ENCODE data around the gene DRD3. TPM values are rescaled to one million over a fixed set of nuclear protein-coding genes. Genes with fewer than 3 reads are reported as not detected.
A peak's percentile ranks its signal among the peaks of the same experiment; 100 is the strongest.

Gene DRD3
- not detected for total RNA-seq
- long read RNA-seq: 0 reads

DNA sequence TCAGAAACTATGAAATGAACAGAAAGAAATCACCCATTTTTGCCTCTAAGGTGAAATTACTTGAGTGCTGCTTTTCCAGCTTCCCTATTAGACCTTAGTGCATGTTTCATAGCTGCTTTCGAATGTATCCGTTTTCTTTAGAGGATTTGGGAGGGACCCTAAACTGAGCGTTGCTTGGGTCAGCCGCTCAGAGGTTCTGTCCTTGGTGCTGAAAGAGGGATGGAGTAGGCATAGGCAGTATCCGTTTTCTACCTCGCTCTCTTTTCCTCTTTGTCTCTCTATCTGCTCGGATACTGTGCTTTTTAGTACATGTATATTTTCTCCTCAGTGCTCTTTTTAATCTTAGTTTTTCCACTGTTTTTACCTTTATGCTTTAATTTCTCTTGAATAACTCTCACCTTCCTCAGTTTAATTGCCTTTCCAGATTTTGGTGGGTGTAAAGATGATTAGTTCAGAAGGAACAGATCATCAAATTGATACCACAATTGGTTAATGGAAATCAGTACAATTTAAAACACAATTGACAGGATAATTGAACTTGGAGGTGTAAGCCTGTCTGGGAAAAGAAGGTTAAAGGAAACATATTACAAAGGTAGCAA is at the start of gene DRD3:
TSS of gene DRD3 (minus strand) at position 283 of the 599 bp plus-strand sequence. CDS start 7,060 bp downstream, outside the sequence.
- DNase-seq (no peak), ATAC-seq (ENCODE audit: poor library complexity) (peak; percentile 56)
- intact Hi-C loops (cut with DNase I): no loop called here

DNA sequence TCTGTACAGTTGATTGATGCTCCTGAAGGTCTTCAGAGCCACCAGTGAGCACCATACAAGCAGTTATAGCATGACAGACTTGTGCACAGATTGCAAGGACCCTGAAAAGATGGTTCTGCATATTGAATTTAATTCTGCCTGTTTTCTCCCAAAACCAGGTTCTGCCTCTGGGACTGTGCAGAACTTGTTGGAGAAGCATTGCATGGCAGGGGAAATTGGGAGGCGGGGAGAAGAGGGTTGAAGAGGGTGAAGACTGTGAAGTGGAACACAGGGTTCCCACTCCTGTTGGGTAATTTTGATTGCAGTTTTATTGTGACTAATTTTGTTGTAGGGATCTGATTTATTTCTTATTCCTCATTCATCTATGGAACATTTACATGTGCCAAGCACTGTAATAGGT is 48.2 kb upstream of the DRD3 start:
- ATAC-seq (ENCODE audit: poor library complexity): no peak
- intact Hi-C loops (cut with DNase I): no loop called here
- no peak for DNase-seq

DNA sequence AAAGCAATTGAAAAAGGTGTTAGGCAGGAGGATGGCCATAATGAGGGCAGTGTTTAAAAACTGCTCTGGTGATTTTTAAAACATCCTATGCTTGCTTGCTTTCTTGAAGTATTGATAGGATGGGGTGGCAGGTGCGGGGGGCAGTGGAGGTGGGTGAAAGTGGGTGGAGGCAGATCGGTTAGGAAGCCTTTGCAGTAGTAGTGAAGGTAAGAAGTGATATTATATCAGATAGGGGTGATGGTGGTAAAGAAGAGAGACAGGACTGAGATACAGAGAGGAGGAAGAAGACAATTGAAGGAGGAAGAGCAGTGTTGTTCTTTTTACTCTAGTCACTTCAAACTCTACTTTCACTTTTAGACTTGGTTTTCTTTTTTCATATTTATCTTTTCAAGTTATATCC is 47.5 kb upstream of the DRD3 start:
- no peak for DNase-seq
- no peak for ATAC-seq (ENCODE audit: poor library complexity)
- intact Hi-C loops (cut with DNase I): no loop called here

DNA sequence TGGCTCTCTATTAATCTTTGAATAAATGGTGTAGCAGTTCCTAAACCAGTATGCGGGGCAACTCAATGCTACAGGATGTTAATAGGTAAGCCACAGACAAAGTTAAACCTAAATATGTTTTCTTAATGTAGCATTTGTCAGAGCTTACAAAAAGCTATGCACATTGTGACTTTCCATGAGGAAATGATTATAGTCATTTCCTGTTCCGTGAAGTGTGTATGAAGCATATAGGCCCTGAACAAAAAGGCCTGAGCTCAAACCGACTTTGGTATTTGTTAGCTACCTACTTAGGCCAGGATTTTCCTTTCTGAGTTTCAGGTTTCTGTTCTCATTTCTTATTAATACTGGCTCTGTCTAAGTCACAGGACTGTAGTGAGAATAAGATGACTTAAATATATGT is 44.3 kb upstream of the DRD3 start:
- DNase-seq (no peak), ATAC-seq (ENCODE audit: poor library complexity) (no peak)
- intact Hi-C loops (cut with DNase I): no loop called here

DNA sequence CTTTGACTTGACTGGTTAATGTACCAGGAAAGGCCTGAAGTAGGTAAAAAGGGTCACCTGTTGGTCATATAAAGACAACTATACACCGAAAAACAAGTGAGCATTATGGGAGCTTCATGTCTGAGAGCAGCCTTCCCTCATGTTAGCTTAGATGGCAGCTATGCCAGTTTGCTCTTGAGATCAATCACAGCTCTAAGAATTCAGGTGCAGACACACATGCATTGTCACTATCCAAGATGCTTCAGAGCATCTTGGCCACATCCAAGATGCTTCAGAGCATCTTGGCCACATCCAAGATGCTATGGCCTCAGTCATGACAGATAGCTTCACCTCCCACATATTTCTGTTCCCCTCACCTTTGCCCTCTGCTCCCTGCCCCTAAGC is 43.0 kb upstream of the DRD3 start:
- intact Hi-C loops (cut with DNase I): no loop called here
- ATAC-seq (ENCODE audit: poor library complexity): no peak
- DNase-seq: no peak

DNA sequence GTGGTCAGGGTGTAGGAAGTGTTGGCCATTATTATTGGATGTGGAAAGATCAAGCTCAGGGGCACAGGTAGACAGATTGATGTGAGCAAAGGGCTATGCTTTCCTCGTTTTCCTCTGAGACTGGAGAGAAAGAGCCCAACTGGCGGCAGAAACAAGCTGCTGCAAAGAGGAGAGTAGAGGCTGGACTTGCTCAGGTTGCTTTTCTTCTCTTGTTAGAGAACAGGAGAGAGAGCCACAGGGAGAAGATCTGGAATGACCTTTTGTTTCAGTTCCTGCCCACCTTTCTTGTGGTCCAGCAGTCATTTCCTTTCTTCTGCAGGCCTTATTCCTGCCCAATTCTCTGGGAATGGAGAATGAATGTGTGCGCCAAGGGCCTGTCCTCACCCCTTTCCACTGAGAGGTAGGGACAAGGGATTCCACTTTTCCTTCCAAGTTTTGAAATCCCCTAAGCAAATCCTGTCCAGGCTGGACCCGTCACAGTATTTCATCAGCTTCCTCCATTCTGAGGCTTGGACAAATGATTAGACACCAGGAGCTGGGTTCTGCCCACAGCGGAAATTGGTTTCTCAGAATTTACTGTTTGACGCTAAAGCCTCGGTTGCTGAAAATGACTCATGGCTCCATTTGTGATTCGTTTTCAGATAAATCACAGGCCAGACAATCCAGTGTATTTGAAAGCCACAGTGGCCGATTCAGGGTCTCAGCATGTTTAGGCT is 42.5 kb upstream of the DRD3 start:
- peak; percentile 94 for ATAC-seq (ENCODE audit: poor library complexity)
- intact Hi-C loops (cut with DNase I): no loop called here
- DNase-seq: peak; percentile 49

DNA sequence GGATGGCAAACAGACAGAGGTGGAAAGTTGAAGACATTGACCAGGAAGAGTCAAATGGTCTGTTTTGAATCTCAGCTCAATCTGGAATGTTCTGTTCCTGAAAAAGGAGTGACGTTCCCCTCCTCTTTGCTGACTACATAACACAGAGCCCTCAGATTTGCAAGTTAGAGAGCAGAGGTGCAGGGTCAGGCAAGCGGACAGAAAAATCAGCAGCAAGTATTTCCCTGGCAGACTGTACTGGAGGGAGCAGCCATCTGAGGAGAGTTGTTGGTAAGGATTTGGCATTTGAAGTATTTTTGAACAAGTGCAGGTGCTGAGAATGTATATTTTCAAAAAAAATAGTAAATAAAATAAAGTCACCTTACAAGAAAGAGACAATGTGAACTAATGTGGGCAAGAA is 40.9 kb upstream of the DRD3 start:
- DNase-seq: no peak
- no peak for ATAC-seq (ENCODE audit: poor library complexity)
- intact Hi-C loops (cut with DNase I): no loop called here

DNA sequence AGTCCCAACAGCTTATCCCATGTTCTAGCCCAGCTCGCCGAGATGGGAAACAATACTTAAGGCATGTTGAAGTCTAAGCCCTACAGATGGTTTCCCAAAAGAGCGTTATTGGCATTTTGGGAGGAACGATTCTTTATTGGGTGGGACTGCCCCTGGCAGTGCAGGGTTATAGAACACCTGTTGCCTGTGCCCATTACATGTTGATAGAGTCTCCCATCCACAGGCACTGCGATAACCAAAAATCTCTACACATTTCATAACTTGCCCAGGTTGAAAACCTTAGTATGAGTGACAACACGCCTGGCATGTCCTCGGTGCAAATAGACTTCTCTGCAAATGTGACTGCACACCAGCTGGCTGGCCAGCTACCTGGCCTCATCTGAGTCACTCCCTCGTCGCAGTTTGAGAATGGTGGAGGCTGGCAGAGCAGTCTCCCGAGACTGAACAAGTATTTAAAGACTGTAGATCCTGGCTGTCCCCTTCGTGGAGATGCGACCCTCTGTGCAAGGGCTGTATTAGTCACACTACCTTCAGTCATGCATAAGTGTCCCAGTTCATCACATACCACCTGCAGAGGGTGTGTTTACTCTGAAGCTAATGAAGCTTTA is 39.8 kb upstream of the DRD3 start:
- intact Hi-C loops (cut with DNase I): no loop called here
- no peak for DNase-seq
- ATAC-seq (ENCODE audit: poor library complexity): no peak

DNA sequence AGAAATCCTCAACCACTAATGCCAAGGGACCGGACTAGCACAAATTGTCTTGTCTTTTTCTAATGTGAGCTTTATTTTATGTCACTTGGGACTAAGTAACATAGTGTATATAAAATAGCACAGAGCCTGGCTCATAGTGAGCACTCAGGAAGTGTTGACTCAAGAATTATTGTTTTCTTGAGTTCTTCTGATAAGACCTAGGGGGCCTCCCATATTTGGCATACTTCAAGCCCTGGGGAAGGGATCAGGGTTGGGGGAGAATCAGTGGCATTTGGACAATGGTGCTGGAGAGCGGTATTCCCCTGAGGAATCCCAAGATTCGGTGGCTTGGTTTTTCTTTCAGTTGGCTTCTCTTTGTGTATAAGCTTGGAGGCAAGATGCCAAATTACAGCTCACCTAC is 39.2 kb upstream of the DRD3 start:
- DNase-seq (no peak), ATAC-seq (ENCODE audit: poor library complexity) (no peak)
- intact Hi-C loops (cut with DNase I): no loop called here

DNA sequence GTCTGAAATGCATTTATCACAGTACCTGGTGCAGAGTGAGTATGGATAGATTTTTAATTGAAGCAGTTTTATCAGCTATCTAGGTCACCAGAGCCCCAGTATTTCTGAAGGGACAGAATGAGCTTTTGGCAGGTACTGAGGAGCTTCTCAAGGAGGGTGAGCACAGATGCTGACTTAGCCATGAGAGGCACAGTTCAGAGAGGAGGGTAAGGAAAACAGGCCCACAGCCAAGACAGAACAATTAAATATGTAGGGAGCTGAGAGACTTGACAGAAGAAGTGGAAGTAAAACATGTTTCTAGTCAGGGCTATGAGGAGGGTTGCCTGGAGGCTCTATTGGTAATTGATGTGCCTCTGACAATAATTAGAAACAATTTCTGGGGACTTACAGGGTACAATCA is 38.4 kb upstream of the DRD3 start:
- intact Hi-C loops (cut with DNase I): no loop called here
- no peak for DNase-seq
- no peak for ATAC-seq (ENCODE audit: poor library complexity)

DNA sequence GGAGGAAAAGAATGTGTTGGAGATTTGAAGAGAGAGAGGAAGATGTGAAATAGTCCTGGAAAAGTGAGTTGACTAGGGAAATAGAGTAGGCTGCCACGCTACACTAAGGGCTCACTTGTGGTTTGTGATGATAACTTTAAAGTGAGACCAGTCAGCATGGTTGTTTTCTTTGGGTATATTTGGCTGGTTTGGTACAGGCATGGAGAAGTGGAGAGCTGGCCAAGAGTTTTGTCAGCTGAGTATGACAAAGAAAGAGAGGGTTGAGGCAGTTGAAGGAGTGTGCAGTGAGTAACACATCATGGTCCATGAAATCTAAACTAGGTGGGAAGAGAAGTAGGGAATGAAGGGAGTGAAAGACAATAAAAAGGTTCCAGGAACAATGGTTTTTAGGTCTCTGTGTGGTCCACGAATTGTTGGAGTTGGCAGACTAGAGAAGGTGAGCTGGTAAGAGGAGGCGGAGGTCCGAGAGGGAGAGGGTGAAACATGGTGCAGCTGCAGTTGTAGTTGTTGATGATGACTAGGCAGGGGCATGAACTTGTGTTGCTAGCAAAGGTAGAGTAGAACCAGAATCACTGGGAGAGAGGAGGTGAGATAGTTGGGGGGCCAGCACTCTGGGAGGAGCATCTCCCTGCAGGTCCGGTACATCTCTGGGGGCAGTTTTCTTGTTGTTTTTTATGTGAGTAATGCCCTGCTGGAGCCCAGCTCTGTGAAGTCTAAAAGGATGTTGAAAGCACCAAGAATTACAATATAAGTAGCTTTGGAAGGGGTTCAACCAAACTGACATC is 37.5 kb upstream of the DRD3 start:
- intact Hi-C loops (cut with DNase I): no loop called here
- ATAC-seq (ENCODE audit: poor library complexity) (no peak), DNase-seq (no peak)

DNA sequence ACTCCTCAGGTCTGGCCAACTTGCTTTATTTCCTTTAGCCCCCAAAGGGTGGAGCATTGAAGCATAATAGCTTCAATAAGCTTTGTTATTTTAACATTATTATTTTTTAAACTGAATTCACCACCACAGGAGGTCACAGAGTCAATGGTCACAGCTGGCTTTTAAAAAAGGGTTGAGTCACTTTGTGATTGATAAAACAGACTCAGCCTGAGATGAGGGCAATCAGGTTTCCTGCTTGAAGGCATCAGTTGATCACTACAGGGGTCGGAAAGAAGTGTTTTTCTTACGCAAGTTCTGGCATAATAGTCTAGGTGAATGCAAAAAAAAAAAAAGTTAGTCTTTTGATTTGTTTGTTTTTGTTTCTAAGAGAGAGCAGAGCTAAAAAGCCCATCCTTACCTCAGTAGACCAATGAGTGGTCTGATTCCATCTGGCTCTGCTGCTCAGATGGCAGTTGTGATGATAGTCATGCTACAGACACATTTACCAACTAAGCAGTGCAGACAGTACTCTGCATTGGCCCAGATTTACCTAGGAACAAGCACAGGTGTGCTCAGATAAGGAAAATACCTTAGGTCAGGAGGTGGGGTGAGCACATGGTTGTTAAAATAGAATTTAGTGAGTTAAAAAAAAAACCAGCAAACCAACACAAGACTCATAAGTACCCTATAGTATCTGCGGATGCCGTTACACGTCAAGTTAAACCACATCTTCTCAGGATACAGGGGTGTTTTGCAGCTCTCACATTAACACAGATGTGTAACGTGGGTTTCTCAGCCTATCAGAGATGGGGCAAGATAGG is 35.9 kb upstream of the DRD3 start:
- no peak for ATAC-seq (ENCODE audit: poor library complexity)
- DNase-seq: no peak
- intact Hi-C loops (cut with DNase I): no loop called here

DNA sequence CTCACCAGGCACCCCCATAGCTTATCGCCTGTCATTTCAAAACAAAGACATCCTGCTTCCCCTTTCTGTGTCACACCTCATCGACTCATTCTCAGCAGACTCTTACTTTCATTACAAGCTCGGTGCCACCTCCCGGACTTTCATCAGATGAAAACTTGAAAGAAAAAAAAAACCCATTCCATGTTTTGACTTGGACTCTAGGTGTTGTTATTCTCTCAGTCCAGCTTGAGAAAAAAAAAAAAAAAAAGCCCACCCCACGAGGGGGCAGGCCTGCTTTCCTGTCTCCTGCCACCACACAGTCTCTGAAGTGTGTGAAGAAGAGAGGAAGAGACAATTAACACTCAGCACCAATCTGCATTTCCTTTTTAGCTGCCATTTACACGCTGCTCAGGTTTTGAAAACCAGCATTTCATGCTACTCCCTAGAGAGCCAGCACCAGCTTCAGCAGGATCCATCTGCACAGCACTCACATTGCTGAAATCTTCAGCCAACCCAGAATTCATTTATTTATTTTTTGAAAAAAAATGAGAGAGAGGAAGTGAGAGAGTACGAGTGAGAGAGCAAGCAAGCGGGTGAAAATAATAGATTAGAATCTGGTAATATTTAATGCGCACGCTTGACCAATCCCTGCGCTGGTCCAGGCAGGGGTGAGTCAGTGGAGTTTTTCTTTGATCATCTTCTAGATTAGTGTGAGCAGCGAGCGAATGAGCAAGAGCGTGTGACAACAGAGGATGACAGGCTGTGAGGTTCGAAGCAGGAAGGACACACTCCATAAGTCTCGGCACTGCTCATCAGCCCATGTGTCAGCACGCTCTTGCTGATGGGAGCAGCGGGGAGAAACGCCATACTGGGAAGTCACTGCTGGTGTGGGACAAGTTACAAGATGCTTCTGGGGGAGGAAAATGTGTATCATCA is 35.0 kb upstream of the DRD3 start:
- ATAC-seq (ENCODE audit: poor library complexity): peak; percentile 52
- DNase-seq: no peak
- intact Hi-C loops (cut with DNase I): no loop called here

DNA sequence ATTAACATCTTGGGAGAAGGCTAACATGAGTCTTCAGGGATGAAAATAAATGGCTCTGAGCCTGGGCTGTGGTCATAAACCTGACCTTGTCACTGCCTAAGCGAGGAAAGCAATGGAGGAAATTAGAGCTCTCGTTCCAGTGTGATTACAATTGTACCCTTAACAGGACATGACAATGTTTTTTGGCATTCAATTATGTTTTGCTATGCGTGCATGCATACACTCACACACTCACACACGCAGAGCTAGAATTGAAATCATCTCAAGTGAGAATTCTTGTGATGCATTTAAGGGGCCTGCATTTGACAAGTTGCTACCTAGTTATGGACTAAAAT is 34.4 kb upstream of the DRD3 start:
- intact Hi-C loops (cut with DNase I): no loop called here
- no peak for ATAC-seq (ENCODE audit: poor library complexity)
- DNase-seq: no peak

DNA sequence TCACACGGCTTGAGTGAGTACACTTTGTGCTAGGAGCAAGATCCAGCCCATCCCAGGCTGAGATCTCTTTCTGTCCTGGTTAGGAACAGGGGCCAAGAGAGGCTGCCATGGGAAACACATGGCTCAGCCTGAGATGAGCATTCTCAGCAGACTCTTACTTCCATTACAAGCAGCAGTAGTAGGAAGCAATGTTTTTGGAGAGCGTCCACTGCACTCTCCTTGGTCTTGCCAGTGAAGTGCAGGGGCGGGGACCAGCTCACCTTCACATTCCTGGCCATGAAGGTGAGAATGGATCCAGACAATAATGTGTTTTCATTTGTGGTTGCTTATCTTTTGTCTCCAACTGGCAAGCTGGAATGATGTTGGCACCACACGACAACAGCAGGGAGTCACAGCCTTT is 33.8 kb upstream of the DRD3 start:
- intact Hi-C loops (cut with DNase I): no loop called here
- ATAC-seq (ENCODE audit: poor library complexity) (no peak), DNase-seq (no peak)

DNA sequence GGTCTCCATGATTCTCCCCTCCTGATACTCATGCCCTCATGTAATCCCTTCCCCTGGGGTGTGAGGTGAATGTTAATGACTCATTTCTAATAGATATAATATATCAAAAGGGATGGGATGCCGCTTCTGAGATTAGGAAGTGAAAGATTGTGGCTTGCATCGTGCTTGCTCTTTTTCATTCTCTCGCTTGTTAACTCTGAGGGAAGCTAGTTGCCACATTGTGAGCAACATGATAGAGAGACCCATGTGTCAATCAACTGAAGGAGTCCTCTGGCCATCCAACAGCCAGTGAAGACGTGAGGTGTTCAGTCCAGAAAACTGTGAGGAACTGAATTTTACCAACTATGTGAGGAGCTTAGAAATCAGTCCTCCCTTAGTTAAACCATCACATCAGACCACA is 28.9 kb upstream of the DRD3 start:
- intact Hi-C loops (cut with DNase I): no loop called here
- DNase-seq (no peak), ATAC-seq (ENCODE audit: poor library complexity) (no peak)

DNA sequence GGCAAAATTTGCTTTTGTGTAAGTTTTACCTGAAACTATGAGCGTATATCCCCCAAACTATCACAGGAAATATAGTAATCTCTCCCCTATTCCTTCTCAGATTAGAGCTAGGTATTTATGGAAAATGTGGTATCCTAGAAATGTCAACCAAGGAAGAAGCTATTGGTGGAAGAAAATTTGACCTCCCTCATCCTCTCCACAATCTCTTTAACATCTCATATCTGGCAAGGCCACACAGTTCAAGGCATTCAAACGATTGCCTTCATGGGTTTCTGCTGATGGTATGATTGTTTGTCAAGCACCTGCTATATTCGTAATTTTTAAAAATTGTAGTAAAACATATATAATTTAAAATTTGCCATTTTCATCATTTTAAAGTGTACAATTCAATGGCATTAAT is 27.5 kb upstream of the DRD3 start:
- DNase-seq (no peak), ATAC-seq (ENCODE audit: poor library complexity) (no peak)
- intact Hi-C loops (cut with DNase I): no loop called here

DNA sequence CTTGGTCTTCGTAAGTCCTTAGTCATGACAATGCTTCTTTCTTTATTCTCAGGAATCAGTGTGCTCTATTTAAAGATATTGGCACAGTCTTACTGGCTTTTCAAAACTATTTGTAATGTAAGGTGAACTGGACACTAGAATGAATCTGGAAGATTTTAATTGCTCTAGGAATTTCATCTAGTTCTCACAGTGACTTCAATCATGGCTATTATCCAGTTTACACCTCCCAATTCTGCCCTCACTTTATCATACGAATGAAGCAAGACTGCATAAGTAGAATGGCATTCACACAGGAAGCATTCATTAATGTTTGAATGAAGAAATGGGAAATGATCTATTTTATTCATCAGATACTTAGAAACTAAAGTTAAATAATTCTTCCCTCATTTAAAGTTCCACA is 26.7 kb upstream of the DRD3 start:
- DNase-seq: no peak
- intact Hi-C loops (cut with DNase I): no loop called here
- no peak for ATAC-seq (ENCODE audit: poor library complexity)
